NCI-H128 (cell line): ENCODE measurements around the gene MCU.

ENCODE experiments used
- DNase-seq: peaks from one replicate; lab custom pipeline; 2025; ENCODE audit not compliant: unreplicated experiment; lab: John Stamatoyannopoulos, UW

The MCU gene

GRCh38 chr10:72834183-72834825 is 142.4 kb downstream of the MCU start:
- no peak for DNase-seq

- no peak for DNase-seq
Observed at GRCh38 chr10:72840319-72840718, 148.4 kb downstream of the MCU start.

- no peak for DNase-seq
Observed at GRCh38 chr10:72841487-72841886, 149.5 kb downstream of the MCU start.

- DNase-seq: no peak
Observed at GRCh38 chr10:72842164-72842563, 150.2 kb downstream of the MCU start.

GRCh38 chr10:72846238-72846637 is 154.3 kb downstream of the MCU start:
- no peak for DNase-seq

GRCh38 chr10:72847681-72848080 is 155.7 kb downstream of the MCU start:
- DNase-seq: no peak

- no peak for DNase-seq
Observed at GRCh38 chr10:72850861-72851260, 158.9 kb downstream of the MCU start.

- DNase-seq: no peak
Observed at GRCh38 chr10:72851509-72851908, 159.6 kb downstream of the MCU start.

- no peak for DNase-seq
Observed at GRCh38 chr10:72852508-72852907, 160.6 kb downstream of the MCU start.

- no peak for DNase-seq
Observed at GRCh38 chr10:72855129-72855528, 163.2 kb downstream of the MCU start.

- no peak for DNase-seq
Observed at GRCh38 chr10:72855790-72856189, 163.8 kb downstream of the MCU start.

GRCh38 chr10:72858067-72858466 is 166.1 kb downstream of the MCU start:
- DNase-seq: no peak

GRCh38 chr10:72862957-72863356 is 171.0 kb downstream of the MCU start:
- DNase-seq: no peak

- no peak for DNase-seq
Observed at GRCh38 chr10:72875250-72876055, 183.5 kb downstream of the MCU start.

GRCh38 chr10:72879245-72879644 is 187.3 kb downstream of the MCU start:
- no peak for DNase-seq

GRCh38 chr10:72881291-72881690 is 189.3 kb downstream of the MCU start:
- DNase-seq: no peak

- no peak for DNase-seq
Observed at GRCh38 chr10:72883861-72884260, 191.9 kb downstream of the MCU start.

- no peak for DNase-seq
Observed at GRCh38 chr10:72885953-72886352, 194.0 kb downstream of the MCU start.

- DNase-seq: no peak
Observed at GRCh38 chr10:72886621-72887020, 194.7 kb downstream of the MCU start.

GRCh38 chr10:72887043-72887442 is 195.1 kb downstream of the MCU start:
- no peak for DNase-seq

GRCh38 chr10:72888151-72888638 is 196.3 kb downstream of the MCU start:
- no peak for DNase-seq

- no peak for DNase-seq
Observed at GRCh38 chr10:72889391-72889831, 197.5 kb downstream of the MCU start.
